OCI-LY7 (cell line): ENCODE measurements around the gene TMEM185B. TPM values are rescaled to one million over a fixed set of nuclear protein-coding genes. Genes with fewer than 3 reads are reported as not detected.

Source experiments
- BruUV-seq: library from RNA; stranded (reverse); fragments of 400-500 nt; replicated peaks from 2 replicates; lab custom pipeline; 2021; lab: Mats Ljungman, UMichigan
- CTCF ChIA-PET: fragments of 300-600 bp; sonication (Branson Sonifier 250); formaldehyde crosslinking; loops from one replicate; lab custom pipeline; 2022; ENCODE audit warnings: antibody characterized with exemption; ENCODE audit not compliant: unreplicated experiment; lab: Charles Lee
- POLR2A ChIA-PET: fragments of 300-600 bp; sonication (Branson Sonifier 250); formaldehyde crosslinking; loops from one replicate; lab custom pipeline; 2022; ENCODE audit warnings: antibody characterized with exemption; lab: Charles Lee
- DNase-seq: peaks from one replicate; pipeline ENCODE4 v3.0.0-alpha.2; 2015; ENCODE audit warnings: low spot score
- H2AFZ ChIP-seq: fragments of 200-600 bp; sonication (generic), shearing (Covaris generic); 2 replicates; pipeline ENCODE4 v1.6.1; 2014; ENCODE audit warnings: mild to moderate bottlenecking, antibody characterized with exemption, low read length, moderate library complexity
- H3K27ac ChIP-seq: fragments of 200-600 bp; sonication (generic); 2 replicates; pipeline ENCODE4 v1.5.1; 2014; ENCODE audit warnings: mixed run types, low read depth, mild to moderate bottlenecking, moderate library complexity, low read length, inconsistent platforms; ENCODE audit not compliant: poor library complexity, severe bottlenecking
- H3K36me3 ChIP-seq: fragments of 200-600 bp; sonication (generic); 2 replicates; pipeline ENCODE4 v1.6.1; 2014; ENCODE audit warnings: mild to moderate bottlenecking, antibody characterized with exemption, low read length, moderate library complexity, mixed read lengths; ENCODE audit not compliant: insufficient read depth
- H3K4me1 ChIP-seq: fragments of 200-600 bp; sonication (generic); 2 replicates; pipeline ENCODE4 v1.5.1; 2014; ENCODE audit warnings: mild to moderate bottlenecking, low read length; ENCODE audit not compliant: insufficient read depth, poor library complexity, severe bottlenecking
- H3K4me2 ChIP-seq: fragments of 200-600 bp; sonication (generic); 2 replicates; pipeline ENCODE4 v1.6.1; 2014; ENCODE audit warnings: mild to moderate bottlenecking, low read length
- H3K4me3 ChIP-seq: fragments of 200-600 bp; sonication (generic); 2 replicates; pipeline ENCODE4 v1.5.1; 2014; ENCODE audit warnings: mild to moderate bottlenecking, low read depth, low read length; ENCODE audit not compliant: poor library complexity, severe bottlenecking
- H3K79me2 ChIP-seq: fragments of 200-600 bp; sonication (generic); 2 replicates; pipeline ENCODE4 v1.6.1; 2016; ENCODE audit warnings: low read depth, mild to moderate bottlenecking, low read length, moderate library complexity, mixed read lengths; ENCODE audit not compliant: insufficient read depth
- H3K9me2 ChIP-seq: fragments of 200-600 bp; sonication (generic); 2 replicates; pipeline ENCODE4 v1.6.1; 2016; ENCODE audit warnings: mild to moderate bottlenecking, low read length, mixed read lengths; ENCODE audit not compliant: insufficient read depth
- H3K9me3 ChIP-seq: fragments of 200-600 bp; sonication (generic); 2 replicates; pipeline ENCODE4 v1.6.1; 2014; ENCODE audit warnings: mild to moderate bottlenecking, mixed run types, low read length, mixed read lengths
- H4K20me1 ChIP-seq: fragments of 200-600 bp; sonication (generic); 2 replicates; pipeline ENCODE4 v1.6.1; 2014; ENCODE audit warnings: mild to moderate bottlenecking, antibody characterized with exemption, low read length, moderate library complexity, mixed read lengths; ENCODE audit not compliant: insufficient read depth
- EZH2phosphoT487 ChIP-seq: fragments of 200-600 bp; sonication (generic); IDR thresholded peaks from 2 replicates; pipeline ENCODE4 v1.6.1; 2018; ENCODE audit warnings: low read depth, borderline replicate concordance, mild to moderate bottlenecking, mixed run types, antibody characterized with exemption, low read length, moderate library complexity, mixed read lengths
- intact Hi-C: fragments of 100-400 bp; cut with micrococcal nuclease; formaldehyde crosslinking; loops from one replicate; pipeline ENCODE4 v1.10.0; 2022; ENCODE audit not compliant: unreplicated experiment
- total RNA-seq, 2 experiments: library from RNA; depleted of rRNA in 1 of 2; stranded (reverse); fragments of >200 nt in 1 of 2; shearing (Covaris generic) in 1 of 2; gene quantifications; 2 replicates each; pipeline ENCODE4 v1.2.3, GENCODE V29; 2014 to 2022
- TF ChIP-seq, protein P1 (sequence below): fragments of 200-600 bp; sonication (generic); conservative IDR thresholded peaks from 2 replicates; pipeline ENCODE4 v1.5.1; 2014; ENCODE audit warnings: mild to moderate bottlenecking, antibody characterized with exemption, low read length, moderate library complexity, mixed read lengths

The TMEM185B gene
- total RNA-seq, 2 experiments from 2014 or later, result 24.4 to 30.2 TPM

DNA sequence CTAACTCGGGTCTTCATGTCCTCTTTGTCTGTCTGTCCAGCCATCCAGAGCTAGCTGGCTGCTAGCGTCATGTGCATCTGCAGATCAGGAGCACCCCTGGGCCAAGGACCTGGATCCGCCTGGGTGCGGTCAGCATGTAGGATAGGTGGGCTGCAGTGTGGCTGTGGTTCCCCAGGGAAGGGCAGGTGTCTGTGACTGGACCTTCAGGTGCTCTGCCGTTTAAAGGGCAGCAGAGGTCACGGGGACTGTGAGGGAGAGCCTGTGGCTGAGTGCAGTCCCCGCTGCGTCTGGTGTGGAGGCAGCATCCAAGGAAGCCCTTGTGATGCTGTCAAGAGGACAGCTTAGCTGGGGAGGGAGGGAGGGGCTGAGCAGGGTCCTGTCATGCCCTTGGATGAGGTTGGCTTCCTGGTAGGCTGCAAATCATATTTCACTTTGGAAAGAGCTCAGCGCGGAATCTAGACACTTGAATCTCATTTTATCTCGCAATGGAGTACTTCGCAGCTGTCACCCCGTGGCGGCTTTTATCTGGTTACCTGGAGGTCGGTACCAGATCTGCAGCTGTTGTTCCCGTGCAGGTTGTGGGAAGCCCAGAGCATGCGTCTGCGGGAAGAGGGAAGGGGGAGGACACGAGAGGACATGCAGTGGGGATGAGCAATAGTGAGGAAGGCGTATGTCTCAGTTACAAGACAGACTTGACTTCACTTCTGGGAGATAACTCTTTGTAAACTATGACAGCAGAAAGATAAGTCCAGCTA is 23.5 kb upstream of the TMEM185B start:
- TF ChIP-seq, protein P1, sequence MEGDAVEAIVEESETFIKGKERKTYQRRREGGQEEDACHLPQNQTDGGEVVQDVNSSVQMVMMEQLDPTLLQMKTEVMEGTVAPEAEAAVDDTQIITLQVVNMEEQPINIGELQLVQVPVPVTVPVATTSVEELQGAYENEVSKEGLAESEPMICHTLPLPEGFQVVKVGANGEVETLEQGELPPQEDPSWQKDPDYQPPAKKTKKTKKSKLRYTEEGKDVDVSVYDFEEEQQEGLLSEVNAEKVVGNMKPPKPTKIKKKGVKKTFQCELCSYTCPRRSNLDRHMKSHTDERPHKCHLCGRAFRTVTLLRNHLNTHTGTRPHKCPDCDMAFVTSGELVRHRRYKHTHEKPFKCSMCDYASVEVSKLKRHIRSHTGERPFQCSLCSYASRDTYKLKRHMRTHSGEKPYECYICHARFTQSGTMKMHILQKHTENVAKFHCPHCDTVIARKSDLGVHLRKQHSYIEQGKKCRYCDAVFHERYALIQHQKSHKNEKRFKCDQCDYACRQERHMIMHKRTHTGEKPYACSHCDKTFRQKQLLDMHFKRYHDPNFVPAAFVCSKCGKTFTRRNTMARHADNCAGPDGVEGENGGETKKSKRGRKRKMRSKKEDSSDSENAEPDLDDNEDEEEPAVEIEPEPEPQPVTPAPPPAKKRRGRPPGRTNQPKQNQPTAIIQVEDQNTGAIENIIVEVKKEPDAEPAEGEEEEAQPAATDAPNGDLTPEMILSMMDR, result no peak
- TF ChIP-seq EZH2phosphoT487, result no peak
- peaks cover under 1% of the 10 kb centered on the region for H3K4me1 ChIP-seq
- H2AFZ ChIP-seq, result no peak overlapping the region
- H3K9me3 ChIP-seq, result no peaks in the 10 kb centered on the region
- no peak overlapping the region for H3K4me2 ChIP-seq
- no peaks in the 10 kb centered on the region for H4K20me1 ChIP-seq
- no peak for DNase-seq
- H3K27ac ChIP-seq, result no peak overlapping the region
- H3K4me3 ChIP-seq, result no peak overlapping the region
- CTCF ChIA-PET, result interaction anchor here (1.0 kb wide), 1 partner anchor 65 kb away, joined by 3 read pairs; no protein-coding TSS in a partner anchor
- no peaks in the 10 kb centered on the region for H3K36me3 ChIP-seq
- no peaks in the 10 kb centered on the region for H3K79me2 ChIP-seq
- BruUV-seq, result no TSS peak
- POLR2A ChIA-PET, result interaction anchor here (1.0 to 1.5 kb wide), 2 partner anchors 15 to 25 kb away, joined by 3 to 8 read pairs; no protein-coding TSS in a partner anchor
- intact Hi-C loops, result no loop called here
- no peaks in the 10 kb centered on the region for H3K9me2 ChIP-seq

DNA sequence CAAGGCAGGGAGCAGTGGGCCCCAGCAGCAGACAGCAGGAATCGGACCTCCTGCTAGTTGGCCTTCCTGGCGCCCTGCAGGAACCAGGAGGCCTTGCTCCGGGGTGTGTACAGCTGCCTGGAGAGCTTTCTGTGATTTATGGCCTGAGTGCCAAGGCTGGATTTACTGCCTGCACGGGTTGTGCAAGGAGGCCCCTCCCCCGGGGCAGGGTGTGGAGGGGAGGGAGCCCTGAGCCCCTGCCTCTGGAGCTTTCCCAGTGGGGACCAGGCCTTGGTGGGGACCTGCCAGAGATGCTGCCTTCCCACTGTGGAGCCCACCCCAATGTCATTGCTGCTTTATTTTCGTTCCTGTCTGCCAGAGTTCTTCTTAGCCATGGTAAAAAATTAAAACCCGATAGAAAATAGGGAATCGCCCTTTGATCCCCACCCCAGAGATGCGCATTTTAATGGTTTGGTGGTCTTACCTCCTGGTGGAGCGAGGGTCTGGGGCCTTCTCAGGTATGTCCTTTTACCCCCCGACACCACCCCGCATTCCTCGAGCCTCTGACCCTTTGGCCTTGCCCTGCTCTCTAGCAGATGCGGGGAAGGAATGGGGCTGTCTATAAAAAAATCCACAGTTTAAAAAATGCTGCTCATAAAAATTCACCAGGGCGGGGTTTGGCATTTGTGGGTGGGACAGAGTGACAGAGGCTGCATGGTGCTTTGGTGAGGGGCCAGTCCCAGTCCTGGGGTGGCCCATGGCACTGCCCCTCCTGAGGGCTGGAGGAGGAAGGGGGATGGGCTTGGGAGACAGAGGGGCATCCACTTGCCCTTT is 22.5 kb upstream of the TMEM185B start:
- ChIA-PET CTCF (no interaction called here), POLR2A (interaction anchor here (0.6 kb wide), 1 partner anchor 66 kb away, joined by 5 read pairs; no protein-coding TSS in a partner anchor)
- Histone ChIP-seq H3K36me3 (no peaks in the 10 kb centered on the region), H3K27ac (no peak overlapping the region), H3K4me2 (no peak overlapping the region), H4K20me1 (no peaks in the 10 kb centered on the region), H2AFZ (no peak overlapping the region), H3K9me2 (no peaks in the 10 kb centered on the region), H3K4me3 (no peak overlapping the region), H3K9me3 (no peaks in the 10 kb centered on the region), H3K79me2 (no peaks in the 10 kb centered on the region), H3K4me1 (no peaks in the 10 kb centered on the region)
- DNase-seq, result no peak
- no peak for TF ChIP-seq EZH2phosphoT487
- TF ChIP-seq, protein P1, result no peak
- no TSS peak for BruUV-seq
- intact Hi-C loops, result no loop called here
